BLaER1 treated with 17β-estradiol and CSF1 and Interleukin-3, amounts not matched to agents 10 nM and 100 nM (cell line): ENCODE measurements around the gene HMGB2.
A peak's percentile ranks its signal among the peaks of the same experiment; 100 is the strongest.

Experiments used
- H3K27ac ChIP-seq, 11 experiments: shearing (Covaris generic); formaldehyde crosslinking; 2 replicates each; pipeline ENCODE4 v1.8.1; 2022
- H3K27me3 ChIP-seq, 11 experiments: shearing (Covaris generic); formaldehyde crosslinking; 2 replicates each; pipeline ENCODE4 v1.8.1; 2022
- H3K36me3 ChIP-seq, 11 experiments: shearing (Covaris generic); formaldehyde crosslinking; 2 replicates each; pipeline ENCODE4 v1.8.1; 2022
- H3K4me1 ChIP-seq, 10 experiments: shearing (Covaris generic); formaldehyde crosslinking; 2 replicates each; pipeline ENCODE4 v1.8.1; 2022
- H3K4me2 ChIP-seq, 11 experiments: shearing (Covaris generic); formaldehyde crosslinking; 2 replicates each; pipeline ENCODE4 v1.8.1; 2022
- H3K4me3 ChIP-seq, 10 experiments: shearing (Covaris generic); formaldehyde crosslinking; 2 replicates each; pipeline ENCODE4 v1.8.1; 2022
- H3K9ac ChIP-seq, 11 experiments: shearing (Covaris generic); formaldehyde crosslinking; 2 replicates each; pipeline ENCODE4 v1.8.1; 2022
- H3K9me3 ChIP-seq, 11 experiments: shearing (Covaris generic); formaldehyde crosslinking; replicated peaks in 1 of 11; 2 replicates each; pipeline ENCODE4 v1.8.1; 2022
- H4K20me1 ChIP-seq, 11 experiments: shearing (Covaris generic); formaldehyde crosslinking; 2 replicates each; pipeline ENCODE4 v1.8.1; 2022
- Cebpa-rat ChIP-seq, 11 experiments: shearing (Covaris generic); IDR thresholded peaks; 2 replicates each; pipeline ENCODE4 v1.8.1; 2022

HMGB2 gene

GRCh38 chr4:173347467-173347866 lies 13.3 kb upstream of the HMGB2 start:
- peaks cover 0 to 8% (median 0%) of the 10 kb centered on the region in 10 experiments; a peak in 3 of 20 replicates for H3K4me1 ChIP-seq
- no peak overlapping the region for H3K4me3 ChIP-seq
- H3K9me3 ChIP-seq: peaks cover 0 to 6% (median 0%) of the 10 kb centered on the region in 11 experiments; a peak in 3 of 22 replicates
- H3K36me3 ChIP-seq: no peaks in the 10 kb centered on the region; a peak in 3 of 22 replicates
- H3K4me2 ChIP-seq: no peak overlapping the region
- H3K9ac ChIP-seq: no peak overlapping the region
- H3K27ac ChIP-seq: no peak overlapping the region
- no peak for TF ChIP-seq Cebpa-rat (IDR thresholded peaks at IDR 0.05)
- H4K20me1 ChIP-seq: no peaks in the 10 kb centered on the region
- no peaks in the 10 kb centered on the region for H3K27me3 ChIP-seq

- no peak overlapping the region for H3K4me3 ChIP-seq
- no peak overlapping the region for H3K4me2 ChIP-seq
- H3K27me3 ChIP-seq: no peaks in the 10 kb centered on the region
- H4K20me1 ChIP-seq: no peaks in the 10 kb centered on the region
- peaks cover 0 to 6% (median 0%) of the 10 kb centered on the region in 10 experiments; a peak in 3 of 20 replicates for H3K4me1 ChIP-seq
- H3K27ac ChIP-seq: no peak overlapping the region
- peaks cover 0 to 6% (median 0%) of the 10 kb centered on the region in 11 experiments; a peak in 3 of 22 replicates for H3K9me3 ChIP-seq
- no peak overlapping the region for H3K9ac ChIP-seq
- TF ChIP-seq Cebpa-rat (IDR thresholded peaks at IDR 0.05): no peak
- H3K36me3 ChIP-seq: no peaks in the 10 kb centered on the region; a peak in 3 of 22 replicates
These were observed 11.9 kb upstream of the HMGB2 start for GRCh38 chr4:173346074-173346473.

- no peak overlapping the region for H3K4me3 ChIP-seq
- no peak for TF ChIP-seq Cebpa-rat (IDR thresholded peaks at IDR 0.05)
- no peaks in the 10 kb centered on the region for H3K27me3 ChIP-seq
- peaks cover 0 to 5% (median 0%) of the 10 kb centered on the region in 10 experiments; a peak in 1 of 20 replicates for H3K4me1 ChIP-seq
- peaks cover 0 to 6% (median 0%) of the 10 kb centered on the region in 11 experiments; a peak in 3 of 22 replicates for H3K9me3 ChIP-seq
- H3K9ac ChIP-seq: no peak overlapping the region
- H3K4me2 ChIP-seq: no peak overlapping the region
- no peak overlapping the region for H3K27ac ChIP-seq
- H4K20me1 ChIP-seq: no peaks in the 10 kb centered on the region
- no peaks in the 10 kb centered on the region; a peak in 3 of 22 replicates for H3K36me3 ChIP-seq
These were observed 11.5 kb upstream of the HMGB2 start for GRCh38 chr4:173345648-173346047.

- Histone ChIP-seq H3K4me3 (no peak overlapping the region), H3K9ac (no peak overlapping the region), H3K4me2 (no peak overlapping the region), H4K20me1 (no peaks in the 10 kb centered on the region), H3K4me1 (peaks cover 0 to 5% (median 0%) of the 10 kb centered on the region in 10 experiments; a peak in 1 of 20 replicates), H3K27ac (no peak overlapping the region), H3K9me3 (peaks cover 0 to 6% (median 0%) of the 10 kb centered on the region in 11 experiments; a peak in 3 of 22 replicates), H3K36me3 (no peaks in the 10 kb centered on the region; a peak in 1 of 22 replicates), H3K27me3 (no peaks in the 10 kb centered on the region)
- no peak for TF ChIP-seq Cebpa-rat (IDR thresholded peaks at IDR 0.05)
These were observed 9.8 kb upstream of the HMGB2 start for GRCh38 chr4:173343832-173344397.

- H3K27me3 ChIP-seq: no peaks in the 10 kb centered on the region
- H4K20me1 ChIP-seq: peaks cover 0 to 15% (median 9%) of the 10 kb centered on the region in 11 experiments; a peak in 11 of 22 replicates
- H3K4me1 ChIP-seq: peaks cover 6 to 23% (median 19%) of the 10 kb centered on the region in 10 experiments; a peak in 18 of 20 replicates
- H3K9me3 ChIP-seq: no peaks in the 10 kb centered on the region
- H3K4me3 ChIP-seq: no peak overlapping the region
- peaks cover 0 to 10% (median 10%) of the 10 kb centered on the region in 11 experiments; a peak in 11 of 22 replicates for H3K36me3 ChIP-seq
- no peak overlapping the region for H3K27ac ChIP-seq
- H3K4me2 ChIP-seq: peak overlapping the region in 1 of 11 experiments; percentile 3; a peak in 3 of 22 replicates
- TF ChIP-seq Cebpa-rat (IDR thresholded peaks at IDR 0.05): no peak
- no peak overlapping the region for H3K9ac ChIP-seq
These were observed 3.3 kb upstream of the HMGB2 start for GRCh38 chr4:173337463-173337862.

GRCh38 chr4:173334891-173335752 lies 964 bp upstream of the HMGB2 start:
- no peaks in the 10 kb centered on the region for H3K27me3 ChIP-seq
- H3K9ac ChIP-seq: peak overlapping the region; percentile 76 to 100 (median 98)
- peaks cover 22 to 46% (median 38%) of the 10 kb centered on the region in 10 experiments for H3K4me1 ChIP-seq
- TF ChIP-seq Cebpa-rat (IDR thresholded peaks at IDR 0.05): no peak
- H3K27ac ChIP-seq: peak overlapping the region; percentile 7 to 100 (median 98); a peak in 21 of 22 replicates
- H3K9me3 ChIP-seq: no peaks in the 10 kb centered on the region
- peak overlapping the region; percentile 79 to 92 (median 86) for H3K4me2 ChIP-seq
- peaks cover 0 to 37% (median 21%) of the 10 kb centered on the region in 11 experiments; a peak in 16 of 22 replicates for H4K20me1 ChIP-seq
- H3K36me3 ChIP-seq: peaks cover 13 to 34% (median 32%) of the 10 kb centered on the region in 11 experiments; a peak in 19 of 22 replicates
- H3K4me3 ChIP-seq: peak overlapping the region; percentile 72 to 99 (median 92)

GRCh38 chr4:173333658-173334084 lies 487 bp downstream of the HMGB2 start:
- peak overlapping the region; percentile 93 to 100 (median 98) for H3K9ac ChIP-seq
- H3K4me3 ChIP-seq: peak overlapping the region; percentile 72 to 99 (median 92)
- peak overlapping the region; percentile 89 to 100 (median 98) for H3K27ac ChIP-seq
- no peaks in the 10 kb centered on the region for H3K27me3 ChIP-seq
- no peaks in the 10 kb centered on the region for H3K9me3 ChIP-seq
- peak overlapping the region; percentile 73 to 97 (median 88) for H3K4me2 ChIP-seq
- H4K20me1 ChIP-seq: peaks cover 0 to 48% (median 22%) of the 10 kb centered on the region in 11 experiments; a peak in 16 of 22 replicates
- TF ChIP-seq Cebpa-rat (IDR thresholded peaks at IDR 0.05): no peak
- peaks cover 22 to 51% (median 38%) of the 10 kb centered on the region in 10 experiments for H3K4me1 ChIP-seq
- peaks cover 25 to 48% (median 47%) of the 10 kb centered on the region in 11 experiments; a peak in 20 of 22 replicates for H3K36me3 ChIP-seq

GRCh38 chr4:173332963-173333657 lies 1.0 kb downstream of the HMGB2 start:
- Histone ChIP-seq H4K20me1 (peaks cover 0 to 53% (median 26%) of the 10 kb centered on the region in 11 experiments; a peak in 16 of 22 replicates), H3K9me3 (no peaks in the 10 kb centered on the region), H3K4me2 (peak overlapping the region; percentile 73 to 97 (median 88)), H3K4me3 (peak overlapping the region; percentile 72 to 99 (median 92)), H3K27me3 (no peaks in the 10 kb centered on the region), H3K9ac (peak overlapping the region; percentile 93 to 100 (median 98)), H3K27ac (peak overlapping the region; percentile 89 to 100 (median 98); a peak in 21 of 22 replicates), H3K4me1 (peaks cover 22 to 54% (median 38%) of the 10 kb centered on the region in 10 experiments), H3K36me3 (peaks cover 28 to 54% (median 53%) of the 10 kb centered on the region in 11 experiments; a peak in 20 of 22 replicates)
- TF ChIP-seq Cebpa-rat (IDR thresholded peaks at IDR 0.05): no peak
